ENCODE results near the gene OLR1. TPM values are rescaled to one million over a fixed set of nuclear protein-coding genes. Genes with fewer than 3 reads are reported as not detected.

The OLR1 gene
- total RNA-seq, 1 donor: 73.0 TPM

DNA sequence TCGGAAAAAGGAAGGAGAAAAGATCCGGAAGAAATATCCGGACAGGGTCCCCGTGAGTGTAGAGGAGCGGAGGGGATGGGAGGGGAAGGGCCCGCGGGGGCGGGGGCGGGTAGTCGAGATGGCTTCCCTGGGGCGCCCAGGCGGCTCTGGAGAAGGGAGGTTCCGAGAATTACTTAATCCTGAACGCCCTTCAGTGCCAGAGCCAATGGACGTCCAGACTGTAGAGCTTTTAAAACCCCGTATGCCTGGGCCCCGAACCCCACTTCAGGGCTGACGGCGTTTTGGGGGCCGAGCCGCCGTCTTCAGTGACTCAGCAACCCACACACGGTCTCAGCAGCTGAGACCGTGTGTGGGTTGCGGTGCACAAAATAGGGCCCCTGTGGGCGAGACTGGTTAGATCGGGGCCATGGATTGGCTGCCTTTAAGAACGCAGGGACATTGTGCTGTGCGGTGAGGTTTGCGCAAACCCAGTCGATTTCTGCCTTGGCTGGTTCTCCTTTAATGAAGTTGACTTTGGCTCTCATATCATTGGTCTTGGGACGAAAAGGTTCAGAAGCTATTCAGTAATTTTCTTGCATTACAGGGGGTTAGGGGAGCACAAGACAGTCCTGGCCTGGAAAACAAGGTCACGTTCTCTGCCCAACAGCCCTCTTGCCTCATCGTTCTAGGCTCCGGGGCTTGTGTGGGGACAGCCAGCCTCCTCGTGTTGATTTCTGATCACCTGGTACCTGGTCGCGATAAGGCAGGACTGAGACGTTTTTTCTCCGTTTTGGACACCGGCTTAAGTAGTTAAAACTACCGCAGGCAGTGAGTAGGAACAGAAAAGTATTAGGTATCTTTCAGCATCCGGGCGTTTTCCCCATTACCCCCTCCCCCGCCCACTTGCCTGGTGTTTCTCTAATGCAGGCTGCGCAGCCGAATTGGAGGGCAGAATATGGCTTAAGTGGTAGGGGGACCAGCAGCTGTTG lies 41.5 kb upstream of the OLR1 start:
- DNase-seq (ENCODE audit: low read depth): peak; percentile 92
- H3K4me3 ChIP-seq (ENCODE audit: low read depth, low read length): peak overlapping the region; percentile 91
- TF ChIP-seq, protein P1, sequence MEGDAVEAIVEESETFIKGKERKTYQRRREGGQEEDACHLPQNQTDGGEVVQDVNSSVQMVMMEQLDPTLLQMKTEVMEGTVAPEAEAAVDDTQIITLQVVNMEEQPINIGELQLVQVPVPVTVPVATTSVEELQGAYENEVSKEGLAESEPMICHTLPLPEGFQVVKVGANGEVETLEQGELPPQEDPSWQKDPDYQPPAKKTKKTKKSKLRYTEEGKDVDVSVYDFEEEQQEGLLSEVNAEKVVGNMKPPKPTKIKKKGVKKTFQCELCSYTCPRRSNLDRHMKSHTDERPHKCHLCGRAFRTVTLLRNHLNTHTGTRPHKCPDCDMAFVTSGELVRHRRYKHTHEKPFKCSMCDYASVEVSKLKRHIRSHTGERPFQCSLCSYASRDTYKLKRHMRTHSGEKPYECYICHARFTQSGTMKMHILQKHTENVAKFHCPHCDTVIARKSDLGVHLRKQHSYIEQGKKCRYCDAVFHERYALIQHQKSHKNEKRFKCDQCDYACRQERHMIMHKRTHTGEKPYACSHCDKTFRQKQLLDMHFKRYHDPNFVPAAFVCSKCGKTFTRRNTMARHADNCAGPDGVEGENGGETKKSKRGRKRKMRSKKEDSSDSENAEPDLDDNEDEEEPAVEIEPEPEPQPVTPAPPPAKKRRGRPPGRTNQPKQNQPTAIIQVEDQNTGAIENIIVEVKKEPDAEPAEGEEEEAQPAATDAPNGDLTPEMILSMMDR (IDR thresholded peaks at IDR 0.05; ENCODE audit: insufficient read depth, low read depth, low read length): no peak

DNA sequence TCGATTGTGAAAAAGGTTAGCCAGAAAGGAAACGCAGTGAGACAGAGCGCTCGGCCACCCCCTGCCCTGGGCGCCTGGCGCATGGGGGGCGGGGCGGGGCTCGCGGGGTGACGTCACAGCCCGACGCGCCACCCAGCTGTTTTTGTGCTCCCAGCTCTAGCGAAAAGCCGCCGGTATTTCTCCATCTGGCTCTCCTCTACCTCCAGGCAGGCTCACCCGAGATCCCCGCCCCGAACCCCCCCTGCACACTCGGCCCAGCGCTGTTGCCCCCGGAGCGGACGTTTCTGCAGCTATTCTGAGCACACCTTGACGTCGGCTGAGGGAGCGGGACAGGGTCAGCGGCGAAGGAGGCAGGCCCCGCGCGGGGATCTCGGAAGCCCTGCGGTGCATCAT lies 40.8 kb upstream of the OLR1 start, which contains the start of gene GABARAPL1:
Gene GABARAPL1, plus strand, starts transcription at position 139 of the 393 bp plus-strand sequence. Its CDS starts 253 bp downstream, at position 392.
- TF ChIP-seq, protein P1 (IDR thresholded peaks at IDR 0.05; ENCODE audit: insufficient read depth, low read depth, low read length): no peak
- DNase-seq (ENCODE audit: low read depth): peak; percentile 93
- peak within 1 kb of the TSS; percentile 91 for H3K4me3 ChIP-seq (ENCODE audit: low read depth, low read length)

DNA sequence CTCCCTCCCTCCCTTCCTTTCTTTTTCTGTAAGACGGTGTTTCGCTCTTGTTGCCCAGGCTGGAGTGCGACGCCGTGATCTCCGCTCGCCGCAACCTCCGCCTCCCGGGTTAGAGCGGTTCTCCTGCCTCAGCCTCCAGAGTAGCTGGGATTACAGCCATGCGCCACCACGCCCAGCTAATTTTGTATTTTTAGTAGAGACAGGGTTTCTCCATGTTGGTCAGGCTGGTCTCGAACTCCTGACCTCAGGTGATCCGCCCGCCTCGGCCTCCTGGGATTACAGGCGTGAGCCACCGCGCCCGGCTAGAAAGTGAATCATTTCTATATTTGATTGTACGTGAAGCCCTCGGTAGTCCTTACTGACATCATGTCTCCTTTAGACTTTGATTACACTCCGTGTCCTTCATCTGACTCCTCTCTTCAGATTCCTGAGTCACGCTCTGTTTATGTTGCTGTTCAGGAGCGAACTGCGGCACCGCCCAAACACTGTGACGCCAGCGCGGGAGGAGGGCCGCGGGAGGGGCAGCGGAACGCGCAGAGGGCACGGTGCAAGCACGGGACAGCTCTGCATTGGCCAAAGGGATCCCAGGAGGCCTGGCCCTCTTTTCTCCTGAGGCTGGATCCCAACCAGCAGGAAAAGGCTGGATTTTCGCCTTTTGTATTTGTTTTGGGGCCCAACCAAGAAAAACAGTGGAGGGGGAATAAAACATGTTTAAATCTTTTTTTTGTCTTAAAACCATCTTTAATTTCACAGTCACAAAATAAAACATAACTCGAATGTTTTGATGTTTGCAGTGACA lies 40.2 kb upstream of the OLR1 start:
- H3K4me3 ChIP-seq (ENCODE audit: low read depth, low read length): peak overlapping the region; percentile 91
- DNase-seq (ENCODE audit: low read depth): peak; percentile 100

DNA sequence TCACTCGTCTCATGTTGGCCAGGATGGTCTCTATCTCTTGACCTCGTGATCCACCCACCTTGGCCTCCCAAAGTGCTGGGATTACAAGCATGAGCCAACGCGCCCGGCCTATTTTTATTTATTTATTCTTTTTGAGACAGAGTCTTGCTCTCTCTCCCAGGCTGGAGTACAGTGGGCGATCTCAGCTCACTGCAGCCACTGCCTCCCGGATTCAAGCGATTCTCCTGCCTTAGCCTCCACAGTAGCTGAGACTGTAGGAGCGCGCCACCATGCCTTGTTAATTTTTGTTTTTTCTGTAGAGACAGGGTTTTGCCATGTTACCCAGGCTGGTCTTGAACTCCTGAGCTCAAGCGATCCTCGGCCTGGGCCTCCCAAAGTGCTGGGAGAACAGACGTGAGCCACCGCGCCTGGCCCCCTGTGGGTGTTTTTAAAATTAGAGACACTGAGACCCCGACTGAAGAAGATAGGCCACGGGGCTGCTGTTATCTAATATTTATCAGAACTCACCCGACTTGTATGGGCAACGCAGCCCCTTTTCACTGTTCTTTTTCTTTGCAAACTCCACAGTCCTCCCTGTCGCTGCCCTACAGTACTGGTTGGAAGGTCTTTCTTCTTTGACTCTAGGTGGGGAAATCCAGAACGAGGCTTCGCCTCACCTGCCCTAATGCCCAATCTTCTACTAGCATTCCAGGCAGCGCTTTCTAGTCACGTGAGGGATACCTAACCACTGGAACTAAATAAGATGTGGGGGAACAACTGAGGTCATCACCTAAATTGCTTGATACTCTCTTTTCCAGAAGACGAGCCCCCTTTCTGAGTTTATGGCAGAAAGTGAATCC lies 39.4 kb upstream of the OLR1 start:
- TF ChIP-seq, protein P1 (IDR thresholded peaks at IDR 0.05; ENCODE audit: insufficient read depth, low read depth, low read length): no peak
- no peak for DNase-seq (ENCODE audit: low read depth)
- no peak overlapping the region for H3K4me3 ChIP-seq (ENCODE audit: low read depth, low read length)

More for the DNA sequence above, 40.2 kb upstream of the OLR1 start:
- TF ChIP-seq, protein P1 (IDR thresholded peaks at IDR 0.05; ENCODE audit: insufficient read depth, low read depth, low read length): no peak

DNA sequence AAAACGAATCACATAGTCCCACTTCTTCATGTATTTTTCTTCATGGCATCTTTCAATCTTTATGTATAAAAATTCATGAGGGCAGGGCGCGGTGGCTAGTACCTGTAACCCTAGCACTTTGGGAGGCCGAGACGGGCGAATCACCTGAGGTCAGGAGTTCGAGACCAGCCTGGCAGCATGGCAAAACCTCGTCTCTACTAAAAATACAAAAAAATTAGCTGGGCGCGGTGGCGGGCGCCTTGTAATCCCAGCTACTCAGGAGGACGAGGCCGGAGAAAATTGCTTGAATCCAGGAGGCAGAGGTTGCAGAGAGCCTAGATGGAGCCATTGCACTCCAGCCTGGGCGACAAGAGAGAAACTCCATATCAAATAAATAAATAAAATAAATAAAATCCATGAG lies 38.3 kb upstream of the OLR1 start:
- DNase-seq (ENCODE audit: low read depth): no peak
- no peak overlapping the region for H3K4me3 ChIP-seq (ENCODE audit: low read depth, low read length)
- TF ChIP-seq, protein P1 (IDR thresholded peaks at IDR 0.05; ENCODE audit: insufficient read depth, low read depth, low read length): no peak

DNA sequence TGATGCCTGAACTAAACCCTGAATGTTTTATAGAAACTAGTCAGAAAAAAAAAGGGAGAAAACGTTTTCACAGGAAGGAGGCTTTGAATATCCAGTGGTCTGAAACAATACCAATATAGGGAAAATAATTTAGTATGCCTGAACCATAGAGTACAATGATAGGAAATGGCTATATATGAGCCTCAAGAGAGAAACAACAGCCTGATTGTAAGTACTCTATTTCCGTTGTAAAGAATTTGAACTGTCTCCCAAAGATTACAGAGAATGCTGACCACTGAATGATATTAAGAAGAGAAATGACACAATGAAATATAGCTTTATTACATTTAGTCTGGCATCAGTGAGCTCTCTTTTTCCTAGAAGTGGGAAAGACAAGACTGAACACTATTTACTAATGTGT lies 35.2 kb upstream of the OLR1 start:
- DNase-seq (ENCODE audit: low read depth): no peak
- TF ChIP-seq, protein P1 (IDR thresholded peaks at IDR 0.05; ENCODE audit: insufficient read depth, low read depth, low read length): no peak
- no peak overlapping the region for H3K4me3 ChIP-seq (ENCODE audit: low read depth, low read length)
